ENCODE results near the gene TPST2. TPM values are rescaled to one million over a fixed set of nuclear protein-coding genes. Genes with fewer than 3 reads are reported as not detected.

Gene TPST2
- total RNA-seq, 1 experiment from 2014 or later, result 8.2 TPM

DNA sequence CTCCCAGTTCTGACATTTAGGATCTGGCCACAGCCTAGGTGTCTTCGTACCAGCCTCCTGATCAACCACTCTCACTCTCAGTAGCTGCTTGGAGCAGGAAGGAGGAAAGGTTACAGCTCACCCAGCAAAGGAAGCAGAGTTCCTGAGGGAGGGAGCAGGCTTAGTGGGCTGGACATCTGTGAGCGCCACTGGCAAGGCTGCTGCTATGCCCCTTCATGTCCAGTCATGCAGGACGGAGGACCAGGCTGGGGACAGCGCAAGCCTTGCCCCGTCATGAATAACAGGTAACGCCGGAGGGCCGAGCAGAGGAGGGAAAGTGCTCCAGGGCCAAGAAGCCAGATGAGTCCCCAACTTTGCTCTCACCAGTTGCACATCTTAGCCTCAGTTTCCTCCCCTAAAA, 25.8 kb downstream of the TPST2 start:
- DNase-seq (ENCODE audit: low spot score), result no peak
- no peaks in the 10 kb centered on the region for H3K27me3 ChIP-seq (replicated peaks; ENCODE audit: insufficient read depth, low read depth, low read length, poor library complexity)
- no peaks in the 10 kb centered on the region for H3K9me3 ChIP-seq (ENCODE audit: low read depth, low read length, poor library complexity, severe bottlenecking)
- H3K4me3 ChIP-seq (ENCODE audit: low read depth, low read length, poor library complexity, severe bottlenecking), result no peak overlapping the region
- no peaks in the 10 kb centered on the region for H3K4me1 ChIP-seq (ENCODE audit: insufficient read depth, low read length, poor library complexity, severe bottlenecking)
- TF ChIP-seq EZH2 (IDR thresholded peaks at IDR 0.05; ENCODE audit: borderline replicate concordance, low read depth, low read length, poor library complexity, severe bottlenecking), result no peak
- TF ChIP-seq, protein P1, sequence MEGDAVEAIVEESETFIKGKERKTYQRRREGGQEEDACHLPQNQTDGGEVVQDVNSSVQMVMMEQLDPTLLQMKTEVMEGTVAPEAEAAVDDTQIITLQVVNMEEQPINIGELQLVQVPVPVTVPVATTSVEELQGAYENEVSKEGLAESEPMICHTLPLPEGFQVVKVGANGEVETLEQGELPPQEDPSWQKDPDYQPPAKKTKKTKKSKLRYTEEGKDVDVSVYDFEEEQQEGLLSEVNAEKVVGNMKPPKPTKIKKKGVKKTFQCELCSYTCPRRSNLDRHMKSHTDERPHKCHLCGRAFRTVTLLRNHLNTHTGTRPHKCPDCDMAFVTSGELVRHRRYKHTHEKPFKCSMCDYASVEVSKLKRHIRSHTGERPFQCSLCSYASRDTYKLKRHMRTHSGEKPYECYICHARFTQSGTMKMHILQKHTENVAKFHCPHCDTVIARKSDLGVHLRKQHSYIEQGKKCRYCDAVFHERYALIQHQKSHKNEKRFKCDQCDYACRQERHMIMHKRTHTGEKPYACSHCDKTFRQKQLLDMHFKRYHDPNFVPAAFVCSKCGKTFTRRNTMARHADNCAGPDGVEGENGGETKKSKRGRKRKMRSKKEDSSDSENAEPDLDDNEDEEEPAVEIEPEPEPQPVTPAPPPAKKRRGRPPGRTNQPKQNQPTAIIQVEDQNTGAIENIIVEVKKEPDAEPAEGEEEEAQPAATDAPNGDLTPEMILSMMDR (conservative IDR thresholded peaks at IDR 0.05; ENCODE audit: low read depth, low read length), result no peak
- ChIA-PET CTCF (no interaction called here), POLR2A (ENCODE audit: low non-redundant PET) (no interaction called here)
- no peak overlapping the region for H3K27ac ChIP-seq (ENCODE audit: low read depth, low read length, poor library complexity, severe bottlenecking)
- intact Hi-C loops (cut with micrococcal nuclease; ENCODE audit: unreplicated experiment), result no loop called here
- no peaks in the 10 kb centered on the region for H3K36me3 ChIP-seq (ENCODE audit: insufficient read depth, low read length, poor library complexity, severe bottlenecking)
- no TSS peak for BruUV-seq (replicated peaks)

DNA sequence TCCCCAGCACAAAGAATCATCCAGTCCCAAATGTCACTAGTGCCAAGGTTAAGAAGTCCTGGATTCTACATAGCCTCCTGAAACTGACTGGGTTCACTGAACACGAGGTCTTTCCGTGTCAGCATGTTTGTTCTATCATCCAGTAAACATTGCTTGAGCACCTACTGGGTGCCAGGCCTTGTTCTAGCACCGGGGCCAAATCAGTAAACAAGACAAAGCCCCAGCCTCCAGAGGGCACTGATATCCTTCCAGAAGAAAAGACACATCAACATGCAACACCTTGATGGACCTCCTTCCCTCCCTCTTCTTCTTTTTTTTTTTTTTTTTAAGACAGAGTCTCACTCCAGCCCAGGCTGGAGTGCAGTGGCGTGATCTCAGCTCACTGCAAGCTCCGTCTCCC, 26.9 kb downstream of the TPST2 start:
- CTCF ChIA-PET, result no interaction called here
- no peak for DNase-seq (ENCODE audit: low spot score)
- H3K36me3 ChIP-seq (ENCODE audit: insufficient read depth, low read length, poor library complexity, severe bottlenecking), result no peaks in the 10 kb centered on the region
- H3K27me3 ChIP-seq (replicated peaks; ENCODE audit: insufficient read depth, low read depth, low read length, poor library complexity), result no peaks in the 10 kb centered on the region
- no peaks in the 10 kb centered on the region for H3K4me1 ChIP-seq (ENCODE audit: insufficient read depth, low read length, poor library complexity, severe bottlenecking)
- no peaks in the 10 kb centered on the region for H3K9me3 ChIP-seq (ENCODE audit: low read depth, low read length, poor library complexity, severe bottlenecking)
- BruUV-seq (replicated peaks), result no TSS peak
- H3K4me3 ChIP-seq (ENCODE audit: low read depth, low read length, poor library complexity, severe bottlenecking), result no peak overlapping the region
- POLR2A ChIA-PET (ENCODE audit: low non-redundant PET), result no interaction called here
- intact Hi-C loops (cut with micrococcal nuclease; ENCODE audit: unreplicated experiment), result no loop called here
- H3K27ac ChIP-seq (ENCODE audit: low read depth, low read length, poor library complexity, severe bottlenecking), result no peak overlapping the region
- no peak for TF ChIP-seq EZH2 (IDR thresholded peaks at IDR 0.05; ENCODE audit: borderline replicate concordance, low read depth, low read length, poor library complexity, severe bottlenecking)
- TF ChIP-seq, protein P1 (conservative IDR thresholded peaks at IDR 0.05; ENCODE audit: low read depth, low read length), result no peak

- H3K27ac ChIP-seq (ENCODE audit: low read depth, low read length, poor library complexity, severe bottlenecking), result no peak overlapping the region
- no TSS peak for BruUV-seq (replicated peaks)
Observed at GRCh38 chr22:26561756-26562417, 28.0 kb downstream of the TPST2 start.

More at GRCh38 chr22:26561756-26562417, 28.0 kb downstream of the TPST2 start:
- H3K4me1 ChIP-seq (ENCODE audit: insufficient read depth, low read length, poor library complexity, severe bottlenecking), result no peaks in the 10 kb centered on the region
- intact Hi-C loops (cut with micrococcal nuclease; ENCODE audit: unreplicated experiment), result no loop called here
- CTCF ChIA-PET, result no interaction called here
- no peak overlapping the region for H3K4me3 ChIP-seq (ENCODE audit: low read depth, low read length, poor library complexity, severe bottlenecking)
- no peaks in the 10 kb centered on the region for H3K36me3 ChIP-seq (ENCODE audit: insufficient read depth, low read length, poor library complexity, severe bottlenecking)
- DNase-seq (ENCODE audit: low spot score), result no peak
- H3K27me3 ChIP-seq (replicated peaks; ENCODE audit: insufficient read depth, low read depth, low read length, poor library complexity), result no peaks in the 10 kb centered on the region
- POLR2A ChIA-PET (ENCODE audit: low non-redundant PET), result no interaction called here
- no peak for TF ChIP-seq EZH2 (IDR thresholded peaks at IDR 0.05; ENCODE audit: borderline replicate concordance, low read depth, low read length, poor library complexity, severe bottlenecking)
- TF ChIP-seq, protein P1 (conservative IDR thresholded peaks at IDR 0.05; ENCODE audit: low read depth, low read length), result no peak
- H3K9me3 ChIP-seq (ENCODE audit: low read depth, low read length, poor library complexity, severe bottlenecking), result no peaks in the 10 kb centered on the region

All from A673 (cell line).